Activated naive CD8-positive, alpha-beta T cell treated with anti-CD3 and anti-CD28 coated beads, Interleukin-2, amount 50 U/mL, for 16 hours (primary cell): ENCODE measurements around the gene LRP1B.

Experiments
- DNase-seq: peaks from one replicate; pipeline ENCODE4 v3.0.0-alpha.2; 2020; ENCODE audit warnings: low read depth, low spot score

The LRP1B gene

GRCh38 chr2:142131010-142131669 is at the start of gene LRP1B:
TSS of gene LRP1B (minus strand) at chr2:142131016. CDS start at chr2:142130729, 287 bp downstream.
- DNase-seq, result no peak

- no peak for DNase-seq
Measured at GRCh38 chr2:142179686-142180085, 48.9 kb upstream of the LRP1B start.

- DNase-seq, result no peak
Measured at GRCh38 chr2:142178604-142179003, 47.8 kb upstream of the LRP1B start.

GRCh38 chr2:142176941-142177340 is 46.1 kb upstream of the LRP1B start:
- DNase-seq, result no peak

GRCh38 chr2:142175813-142176338 is 45.1 kb upstream of the LRP1B start:
- no peak for DNase-seq

- no peak for DNase-seq
Measured at GRCh38 chr2:142174176-142174575, 43.4 kb upstream of the LRP1B start.

GRCh38 chr2:142170847-142171246 is 40.0 kb upstream of the LRP1B start:
- DNase-seq, result no peak

- no peak for DNase-seq
Measured at GRCh38 chr2:142165790-142166189, 35.0 kb upstream of the LRP1B start.

- no peak for DNase-seq
Measured at GRCh38 chr2:142153601-142154000, 22.8 kb upstream of the LRP1B start.

GRCh38 chr2:142150453-142150852 is 19.6 kb upstream of the LRP1B start:
- DNase-seq, result no peak

- DNase-seq, result no peak
Measured at GRCh38 chr2:142144547-142144946, 13.7 kb upstream of the LRP1B start.

- no peak for DNase-seq
Measured at GRCh38 chr2:142142595-142142994, 11.8 kb upstream of the LRP1B start.

- DNase-seq, result no peak
Measured at GRCh38 chr2:142140434-142140845, 9.6 kb upstream of the LRP1B start.

GRCh38 chr2:142139384-142139783 is 8.6 kb upstream of the LRP1B start:
- no peak for DNase-seq

GRCh38 chr2:142136571-142136970 is 5.8 kb upstream of the LRP1B start:
- no peak for DNase-seq

GRCh38 chr2:142134911-142135310 is 4.1 kb upstream of the LRP1B start:
- no peak for DNase-seq

- DNase-seq, result no peak
Measured at GRCh38 chr2:142130111-142131009, 456 bp downstream of the LRP1B start.

GRCh38 chr2:142128105-142128504 is 2.7 kb downstream of the LRP1B start:
- no peak for DNase-seq

- DNase-seq, result no peak
Measured at GRCh38 chr2:142127248-142127647, 3.6 kb downstream of the LRP1B start.

- DNase-seq, result no peak
Measured at GRCh38 chr2:142124706-142125105, 6.1 kb downstream of the LRP1B start.

- no peak for DNase-seq
Measured at GRCh38 chr2:142119347-142119746, 11.5 kb downstream of the LRP1B start.

- DNase-seq, result no peak
Measured at GRCh38 chr2:142112757-142113221, 18.0 kb downstream of the LRP1B start.
